Adrenal gland (tissue), 5 donors: ENCODE data around the gene SULT1C4.

Experiments
- CTCF ChIP-seq, 6 experiments: fragments of 450-650 bp in 4 of 6; fragments of 200-600 bp in 2 of 6; sonication (generic) in 1 of 6; IDR thresholded peaks; 1 replicate in 5 of 6; 2 replicates in 1 of 6; pipeline versions ENCODE4 v1.5.1 to v1.8.0; 2016 to 2021; ENCODE audit warnings: antibody characterized with exemption in 6 of 6, mild to moderate bottlenecking in 2 of 6, moderate library complexity in 1 of 6
- POLR2A ChIP-seq, 2 donors: fragments of 450-650 bp; IDR thresholded peaks; one replicate each; pipeline ENCODE4 v1.6.1; 2017; ENCODE audit warnings: antibody characterized with exemption in 2 of 2, mild to moderate bottlenecking in 2 of 2, moderate library complexity in 1 of 2
- donor health status: DM: no; HTN: no; CAD: no.

- TF ChIP-seq CTCF (IDR thresholded peaks at IDR 0.05): no peak
- no peak for TF ChIP-seq POLR2A (IDR thresholded peaks at IDR 0.05)
Measured at GRCh38 chr2:108378851-108379250, 1.1 kb downstream of the SULT1C4 start.
